ENCODE results near the gene CD200R1. TPM values are rescaled to one million over a fixed set of nuclear protein-coding genes. Genes with fewer than 3 reads are reported as not detected.

Gene CD200R1
- total RNA-seq, 2 experiments from 2014 or later, result 11.4 to 11.6 TPM

DNA sequence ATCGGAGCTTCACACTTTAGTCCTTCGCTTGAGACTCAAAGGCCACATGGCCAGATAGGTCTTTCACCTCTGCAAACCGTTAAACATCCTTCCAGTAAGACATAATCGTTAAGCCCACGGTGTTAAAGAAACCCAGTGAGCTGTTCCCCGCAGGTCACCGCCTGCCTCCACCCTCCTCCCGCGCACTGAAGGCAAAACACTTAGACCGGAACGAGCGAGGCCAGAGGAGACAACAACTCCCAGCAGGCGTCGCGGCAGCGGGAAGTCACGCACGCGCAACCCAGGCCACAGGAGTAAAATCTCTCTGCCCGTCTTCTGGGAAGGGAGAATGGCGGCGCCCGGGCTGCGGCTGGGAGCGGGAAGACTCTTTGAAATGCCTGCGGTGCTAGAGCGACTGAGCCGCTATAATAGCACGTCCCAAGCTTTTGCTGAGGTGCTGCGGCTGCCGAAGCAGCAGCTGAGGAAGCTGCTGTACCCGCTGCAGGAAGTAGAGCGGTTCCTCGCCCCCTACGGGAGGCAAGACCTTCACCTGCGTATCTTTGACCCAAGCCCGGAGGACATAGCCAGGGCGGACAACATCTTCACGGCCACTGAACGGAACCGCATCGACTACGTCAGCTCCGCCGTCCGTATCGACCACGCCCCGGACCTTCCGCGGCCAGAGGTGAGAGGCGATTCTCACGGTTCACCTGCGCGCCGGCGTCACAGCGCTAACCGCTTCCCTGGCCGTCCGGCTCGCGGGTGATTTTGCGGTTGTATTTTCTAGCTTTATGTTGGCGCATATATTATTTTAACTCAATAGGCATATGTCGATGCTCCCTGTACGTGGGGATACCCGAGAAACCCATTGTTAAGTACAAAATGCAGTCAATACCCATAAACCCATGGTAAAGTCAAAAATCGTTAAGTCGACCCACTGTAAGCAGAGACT is 16.0 kb upstream of the CD200R1 start, which contains the start of gene GTPBP8:
Gene GTPBP8, plus strand, starts transcription at position 313 of the 931 bp plus-strand sequence. Its CDS starts 16 bp downstream, at position 329.
- DNase-seq (peak; percentile 86), ATAC-seq (ENCODE audit: low read depth) (peak; percentile 94)
- POLR2A ChIA-PET, result interaction anchor here (0.7 to 3.4 kb wide), 10 partner anchors 11 to 429 kb away, joined by 3 to 21 read pairs (median 4); partner anchors contain the start of genes ATG3, CD200R1 and SLC35A5
- Mint-ChIP-seq H3K27ac (peak within 1 kb of the TSS; percentile 98), H3K4me3 (peak within 1 kb of the TSS; percentile 94), H3K9me3 (no peaks in the 10 kb centered on the region), H3K4me1 (peaks cover 46% of the 10 kb centered on the region), H3K27me3 (peaks cover 1% of the 10 kb centered on the region), H3K36me3 (peaks cover 10% of the 10 kb centered on the region)

- no peak overlapping the region for H3K27ac Mint-ChIP-seq
- H3K27me3 Mint-ChIP-seq, result peaks cover 1% of the 10 kb centered on the region
- POLR2A ChIA-PET, result no interaction called here
- peaks cover 29% of the 10 kb centered on the region for H3K4me1 Mint-ChIP-seq
- no peaks in the 10 kb centered on the region for H3K9me3 Mint-ChIP-seq
- no peak for ATAC-seq (ENCODE audit: low read depth)
- no peak for DNase-seq
- no peak overlapping the region for H3K4me3 Mint-ChIP-seq
- no peaks in the 10 kb centered on the region for H3K36me3 Mint-ChIP-seq
Measured at GRCh38 chr3:112987710-112988334, 12.9 kb upstream of the CD200R1 start.

- no peak overlapping the region for H3K4me3 Mint-ChIP-seq
- DNase-seq, result no peak
- peaks cover 13% of the 10 kb centered on the region for H3K4me1 Mint-ChIP-seq
- H3K9me3 Mint-ChIP-seq, result no peaks in the 10 kb centered on the region
- H3K27me3 Mint-ChIP-seq, result peaks cover 1% of the 10 kb centered on the region
- POLR2A ChIA-PET, result no interaction called here
- no peak overlapping the region for H3K27ac Mint-ChIP-seq
- peak; percentile 18 for ATAC-seq (ENCODE audit: low read depth)
- no peaks in the 10 kb centered on the region for H3K36me3 Mint-ChIP-seq
Measured at GRCh38 chr3:112984485-112984884, 9.6 kb upstream of the CD200R1 start.

- Mint-ChIP-seq H3K9me3 (no peaks in the 10 kb centered on the region), H3K27me3 (peaks cover 1% of the 10 kb centered on the region), H3K36me3 (no peaks in the 10 kb centered on the region), H3K4me3 (no peak overlapping the region), H3K27ac (no peak overlapping the region), H3K4me1 (peaks cover 19% of the 10 kb centered on the region)
- ATAC-seq (ENCODE audit: low read depth) (no peak), DNase-seq (no peak)
- POLR2A ChIA-PET, result no interaction called here
Measured at GRCh38 chr3:112982710-112983109, 7.8 kb upstream of the CD200R1 start.

DNA sequence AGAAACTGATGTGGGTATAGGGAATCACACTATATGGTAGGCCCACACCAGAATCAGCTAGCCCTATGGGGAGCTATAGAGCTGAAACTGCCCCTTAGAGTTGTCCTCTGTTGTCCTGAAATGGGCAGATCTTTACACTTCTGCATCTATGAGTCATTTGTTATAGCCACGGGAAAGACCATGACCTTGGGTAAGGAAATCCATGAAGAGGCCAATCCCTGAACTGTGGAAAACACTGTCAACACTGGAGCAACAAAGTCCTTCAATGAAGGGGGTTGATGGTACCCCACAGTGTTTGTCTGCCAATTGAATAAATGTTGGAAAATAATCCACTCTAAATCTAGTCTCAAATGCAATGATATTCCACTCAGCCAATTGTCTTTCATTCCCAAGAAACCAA is 5.2 kb upstream of the CD200R1 start:
- Mint-ChIP-seq H3K36me3 (no peaks in the 10 kb centered on the region), H3K9me3 (no peaks in the 10 kb centered on the region), H3K27ac (no peak overlapping the region), H3K4me1 (peaks cover 22% of the 10 kb centered on the region), H3K27me3 (no peaks in the 10 kb centered on the region), H3K4me3 (no peak overlapping the region)
- DNase-seq (no peak), ATAC-seq (ENCODE audit: low read depth) (no peak)
- POLR2A ChIA-PET, result interaction anchor here (1.2 kb wide), 1 partner anchor 337 kb away, joined by 4 read pairs; no protein-coding TSS in a partner anchor

DNA sequence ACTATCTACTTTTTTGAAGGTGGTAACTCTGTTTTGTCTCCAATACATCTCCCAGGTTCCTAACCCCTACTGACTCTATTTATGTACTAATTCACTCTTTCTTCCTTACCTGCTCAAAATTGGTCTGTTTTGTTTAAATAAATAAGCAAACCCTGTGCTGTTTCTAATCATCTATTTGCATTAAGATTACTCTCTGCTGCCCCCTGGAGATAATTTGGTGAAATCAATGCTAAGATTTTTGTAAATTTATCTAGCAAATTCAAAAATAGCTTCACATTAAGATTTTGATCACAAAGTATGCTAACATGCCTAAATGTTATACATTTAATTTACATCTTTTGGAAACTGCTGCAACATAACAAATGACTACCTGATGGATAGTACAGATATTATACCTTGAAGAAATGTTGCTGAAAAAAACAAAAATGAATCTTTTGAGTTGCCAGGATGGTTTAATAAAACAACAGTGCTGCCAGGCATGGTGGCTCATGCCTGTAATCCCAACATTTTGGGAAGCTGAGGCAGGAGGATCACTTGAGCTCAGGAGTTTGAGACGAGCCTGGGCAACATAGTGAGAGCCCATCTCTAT is 4.4 kb upstream of the CD200R1 start:
- Mint-ChIP-seq H3K27ac (no peak overlapping the region), H3K9me3 (no peaks in the 10 kb centered on the region), H3K27me3 (no peaks in the 10 kb centered on the region), H3K36me3 (no peaks in the 10 kb centered on the region), H3K4me3 (no peak overlapping the region), H3K4me1 (peaks cover 25% of the 10 kb centered on the region)
- POLR2A ChIA-PET, result interaction anchor here (0.7 to 1.2 kb wide), 2 partner anchors 337 to 417 kb away, joined by 3 to 4 read pairs; partner anchors contain the start of genes ATG3 and SLC35A5
- ATAC-seq (ENCODE audit: low read depth) (no peak), DNase-seq (no peak)

GRCh38 chr3:112976953-112977352 is 2.0 kb upstream of the CD200R1 start:
- Mint-ChIP-seq H3K27me3 (no peaks in the 10 kb centered on the region), H3K4me3 (no peak overlapping the region), H3K9me3 (no peaks in the 10 kb centered on the region), H3K36me3 (peaks cover 1% of the 10 kb centered on the region), H3K4me1 (peaks cover 37% of the 10 kb centered on the region), H3K27ac (no peak overlapping the region)
- ATAC-seq (ENCODE audit: low read depth) (no peak), DNase-seq (no peak)
- POLR2A ChIA-PET, result interaction anchor here (0.7 kb wide), 2 partner anchors 49 to 322 kb away, joined by 3 to 4 read pairs; no protein-coding TSS in a partner anchor

- no peaks in the 10 kb centered on the region for H3K27me3 Mint-ChIP-seq
- H3K4me3 Mint-ChIP-seq, result peak overlapping the region; percentile 91
- no peaks in the 10 kb centered on the region for H3K9me3 Mint-ChIP-seq
- H3K4me1 Mint-ChIP-seq, result peaks cover 42% of the 10 kb centered on the region
- POLR2A ChIA-PET, result interaction anchor here (2.2 kb wide), 1 partner anchor 10 kb away, joined by 6 read pairs; no protein-coding TSS in a partner anchor
- no peak for ATAC-seq (ENCODE audit: low read depth)
- H3K36me3 Mint-ChIP-seq, result peaks cover 6% of the 10 kb centered on the region
- peak overlapping the region; percentile 80 for H3K27ac Mint-ChIP-seq
- no peak for DNase-seq
Measured at GRCh38 chr3:112976001-112976400, 1.1 kb upstream of the CD200R1 start.

DNA sequence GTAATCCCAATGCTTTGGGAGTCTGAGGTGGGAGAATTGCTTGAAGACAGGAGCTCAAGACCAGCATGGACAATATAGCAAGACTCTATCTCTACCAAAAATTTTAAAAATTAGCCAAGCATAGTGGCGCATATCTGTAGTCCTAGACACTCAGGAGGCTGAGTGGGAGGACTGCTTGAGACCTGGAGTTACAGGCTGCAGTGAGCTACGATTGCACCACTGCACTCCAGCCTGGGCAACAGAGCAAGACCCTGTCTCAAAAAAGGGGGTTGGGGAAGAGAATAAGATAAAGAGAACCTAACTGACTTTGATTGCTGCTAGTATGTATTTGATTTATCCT is 755 bp downstream of the CD200R1 start:
- no peaks in the 10 kb centered on the region for H3K27me3 Mint-ChIP-seq
- peak overlapping the region; percentile 91 for H3K4me3 Mint-ChIP-seq
- H3K4me1 Mint-ChIP-seq, result peaks cover 41% of the 10 kb centered on the region
- peak overlapping the region; percentile 92 for H3K27ac Mint-ChIP-seq
- ATAC-seq (ENCODE audit: low read depth), result peak; percentile 13
- H3K9me3 Mint-ChIP-seq, result no peaks in the 10 kb centered on the region
- no peak for DNase-seq
- POLR2A ChIA-PET, result interaction anchor here (1.2 to 1.9 kb wide), 4 partner anchors 16 to 239 kb away, joined by 3 to 12 read pairs (median 5); partner anchors contain the start of gene GTPBP8
- peaks cover 12% of the 10 kb centered on the region for H3K36me3 Mint-ChIP-seq

GRCh38 chr3:112973325-112974177 is 1.4 kb downstream of the CD200R1 start:
- ATAC-seq (ENCODE audit: low read depth) (peak; percentile 80), DNase-seq (no peak)
- Mint-ChIP-seq H3K27ac (peak overlapping the region; percentile 92), H3K27me3 (no peaks in the 10 kb centered on the region), H3K36me3 (peaks cover 13% of the 10 kb centered on the region), H3K4me1 (peaks cover 40% of the 10 kb centered on the region), H3K4me3 (peak overlapping the region; percentile 91), H3K9me3 (no peaks in the 10 kb centered on the region)
- POLR2A ChIA-PET, result interaction anchor here (1.2 to 1.9 kb wide), 3 partner anchors 17 to 239 kb away, joined by 4 to 12 read pairs (median 6); partner anchors contain the start of gene GTPBP8

- peak overlapping the region; percentile 67 for H3K4me3 Mint-ChIP-seq
- peaks cover 37% of the 10 kb centered on the region for H3K4me1 Mint-ChIP-seq
Measured at GRCh38 chr3:112972158-112972557, 2.7 kb downstream of the CD200R1 start.

DNA sequence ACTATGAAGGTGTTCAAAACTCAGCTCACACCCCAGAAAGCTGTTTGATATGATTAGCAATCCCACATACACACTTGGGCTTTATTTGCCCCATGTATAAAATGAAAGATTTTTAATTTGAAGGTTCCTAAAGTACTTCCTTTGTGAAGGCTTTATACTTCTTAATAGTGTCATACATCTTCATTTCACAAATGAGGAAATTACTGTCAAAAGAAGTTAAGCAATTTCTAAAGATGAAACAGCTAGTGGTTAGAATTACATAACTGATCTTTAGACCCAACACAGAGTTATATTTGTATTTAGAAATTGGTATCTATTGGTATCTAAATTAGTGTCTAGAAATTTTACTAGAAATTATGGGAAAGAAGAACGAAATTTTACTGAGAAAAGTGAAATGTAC is 7.1 kb downstream of the CD200R1 start:
- POLR2A ChIA-PET, result no interaction called here
- H3K4me3 Mint-ChIP-seq, result no peak overlapping the region
- no peak for DNase-seq
- ATAC-seq (ENCODE audit: low read depth), result no peak
- H3K27me3 Mint-ChIP-seq, result no peaks in the 10 kb centered on the region
- no peak overlapping the region for H3K27ac Mint-ChIP-seq
- peaks cover 15% of the 10 kb centered on the region for H3K9me3 Mint-ChIP-seq
- peaks cover 50% of the 10 kb centered on the region for H3K36me3 Mint-ChIP-seq
- H3K4me1 Mint-ChIP-seq, result peaks cover 19% of the 10 kb centered on the region

More at GRCh38 chr3:112972158-112972557, 2.7 kb downstream of the CD200R1 start:
- Mint-ChIP-seq H3K27me3 (no peaks in the 10 kb centered on the region), H3K36me3 (peaks cover 15% of the 10 kb centered on the region), H3K27ac (no peak overlapping the region), H3K9me3 (no peaks in the 10 kb centered on the region)
- ATAC-seq (ENCODE audit: low read depth) (no peak), DNase-seq (no peak)
- POLR2A ChIA-PET, result no interaction called here
